Ectodermal cell (in vitro differentiated cells): ENCODE results near the gene MGAM2. TPM values are rescaled to one million over a fixed set of nuclear protein-coding genes. Genes with fewer than 3 reads are reported as not detected.

Source experiments
- H3K27ac ChIP-seq: 2 replicates; pipeline ENCODE4 v1.7.0; 2013; ENCODE audit warnings: mild to moderate bottlenecking, low read depth, low read length; ENCODE audit not compliant: insufficient read depth, poor library complexity, severe bottlenecking
- H3K27me3 ChIP-seq: 2 replicates; pipeline ENCODE4 v1.7.0; 2013; ENCODE audit warnings: mild to moderate bottlenecking, low read length; ENCODE audit not compliant: insufficient read depth, control insufficient read depth, poor library complexity, severe bottlenecking
- H3K36me3 ChIP-seq: one replicate; pipeline ENCODE4 v1.7.0; 2013; ENCODE audit warnings: low read length; ENCODE audit not compliant: control insufficient read depth, insufficient read depth
- H3K4me1 ChIP-seq: one replicate; pipeline ENCODE4 v1.7.0; 2013; ENCODE audit warnings: low read length; ENCODE audit not compliant: control insufficient read depth, insufficient read depth
- H3K4me3 ChIP-seq: 2 replicates; pipeline ENCODE4 v1.7.0; 2013; ENCODE audit warnings: low read depth, low read length, control low read depth; ENCODE audit not compliant: insufficient read depth
- H3K9me3 ChIP-seq: 2 replicates; pipeline ENCODE4 v1.7.0; 2013; ENCODE audit warnings: mild to moderate bottlenecking, low read length, moderate library complexity; ENCODE audit not compliant: control insufficient read depth
- WGBS, 2 experiments: methylation state at CpG; one replicate each; pipeline ENCODE4 v1.1.7; 2013; ENCODE audit warnings: missing lambda C conversion rate in 2 of 2; 5-methylcytosine and 5-hydroxymethylcytosine counted together
- polyA plus RNA-seq, 4 experiments: library from polyadenylated mRNA; stranded (reverse); fragments of 50-300 nt; gene quantifications; one replicate each; pipeline ENCODE4 v1.2.3, GENCODE V29; 2013

The MGAM2 gene
- polyA plus RNA-seq (2013, experiment 1 of 4), result not detected
- polyA plus RNA-seq (2013, experiment 2 of 4), result 0.05 TPM
- polyA plus RNA-seq (2013, experiment 3 of 4), result not detected
- 0.12 TPM for polyA plus RNA-seq (2013, experiment 4 of 4)

DNA sequence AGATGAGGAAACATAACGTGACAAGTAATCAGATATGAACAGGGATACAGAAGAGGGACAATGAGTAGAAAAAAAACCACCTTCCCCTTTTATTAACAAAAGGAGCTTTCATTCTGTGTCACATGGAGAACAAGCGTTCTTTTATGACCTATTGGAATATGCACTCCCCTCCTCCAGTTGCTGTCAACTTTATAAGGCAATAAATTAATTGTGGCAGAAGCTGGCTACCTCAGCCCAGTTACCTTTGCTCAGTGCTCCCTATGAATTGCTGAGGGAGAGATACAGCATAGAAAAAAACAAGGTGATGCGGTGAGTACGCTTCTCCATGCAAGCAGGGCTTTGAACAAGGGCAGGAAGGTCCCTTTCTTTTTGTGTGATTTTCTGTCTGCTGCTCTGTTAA, at the start of gene MGAM2:
Gene MGAM2, plus strand, starts transcription at position 220 of the 400 bp plus-strand sequence. CDS start 5,156 bp downstream, outside the sequence.
- Histone ChIP-seq H3K27me3 (no peaks in the 10 kb centered on the region), H3K9me3 (no peaks in the 10 kb centered on the region), H3K4me3 (no peak within 1 kb of the TSS), H3K36me3 (no peaks in the 10 kb centered on the region), H3K4me1 (no peaks in the 10 kb centered on the region), H3K27ac (no peak within 1 kb of the TSS)
- WGBS, 2 experiments, result 85 to 89% methylated on average over 3 to 4 of the region's 4 CpGs

DNA sequence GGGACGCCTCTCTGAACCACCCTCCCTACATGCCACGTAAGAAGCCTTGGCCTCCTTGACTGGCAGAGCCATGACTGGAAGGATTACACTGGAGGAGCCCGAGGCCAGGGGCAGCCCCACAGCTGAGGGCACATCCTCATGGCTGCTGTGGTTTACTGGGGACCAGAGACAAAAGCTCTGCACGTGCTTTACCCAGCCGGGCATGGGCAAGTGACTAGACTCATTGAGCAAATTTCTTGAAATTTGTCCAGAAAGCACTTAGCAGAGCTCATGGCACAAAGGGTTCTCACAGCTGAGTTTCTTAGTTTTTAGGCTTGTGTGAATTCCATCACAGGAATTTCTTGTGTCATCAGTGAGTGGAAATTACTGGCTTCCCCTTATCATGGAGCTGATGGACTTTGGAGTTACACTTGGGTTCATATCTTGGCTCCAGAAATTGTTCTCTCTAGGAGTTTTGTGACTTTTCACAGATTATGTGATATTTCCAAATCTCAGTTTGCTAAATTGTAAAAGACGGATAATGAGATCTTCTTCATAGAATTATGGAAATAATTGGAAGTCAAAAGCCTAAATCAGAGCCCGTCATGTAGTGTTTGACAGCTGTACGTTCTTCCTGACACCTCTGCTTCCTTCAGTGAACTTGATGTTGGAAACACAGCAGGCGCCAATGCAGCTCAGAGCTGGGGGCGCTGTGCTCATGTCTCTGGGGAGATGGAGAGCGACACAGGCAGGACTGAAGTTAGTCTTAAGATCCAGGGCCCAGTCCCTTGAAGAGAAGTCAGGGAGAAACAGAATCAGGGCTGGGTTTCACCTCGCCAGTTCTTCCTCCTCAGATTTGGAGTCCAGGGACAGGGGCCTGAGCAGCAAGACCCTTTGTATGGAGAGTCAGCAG, 47.7 kb upstream of the MGAM2 start:
- H3K27ac ChIP-seq, result no peak overlapping the region
- WGBS, 2 experiments, result 83 to 87% methylated on average over 12 of the region's 12 CpGs
- H3K4me1 ChIP-seq, result no peaks in the 10 kb centered on the region
- H3K9me3 ChIP-seq, result no peaks in the 10 kb centered on the region
- no peaks in the 10 kb centered on the region for H3K36me3 ChIP-seq
- H3K4me3 ChIP-seq, result no peak overlapping the region
- no peaks in the 10 kb centered on the region for H3K27me3 ChIP-seq

DNA sequence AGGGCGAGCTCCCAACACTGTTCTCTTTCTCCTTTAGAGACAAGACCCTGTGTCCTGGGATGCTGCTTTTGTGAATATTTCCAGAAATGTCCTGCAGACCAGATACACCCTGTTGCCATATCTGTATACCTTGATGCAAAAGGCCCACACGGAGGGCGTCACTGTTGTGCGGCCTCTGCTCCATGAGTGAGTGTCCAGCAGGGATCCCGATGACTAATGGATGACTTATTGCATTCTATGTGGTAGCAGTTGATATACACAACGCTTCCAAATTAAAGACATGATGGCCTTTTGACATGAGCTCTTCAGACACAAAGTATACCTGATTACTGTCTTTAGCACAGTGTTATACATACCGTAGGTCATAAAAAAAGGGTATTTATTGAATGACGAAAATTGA, 45.0 kb upstream of the MGAM2 start:
- Histone ChIP-seq H3K4me1 (no peaks in the 10 kb centered on the region), H3K36me3 (no peaks in the 10 kb centered on the region), H3K27me3 (no peaks in the 10 kb centered on the region), H3K9me3 (no peaks in the 10 kb centered on the region), H3K27ac (no peak overlapping the region), H3K4me3 (no peak overlapping the region)
- 95 to 97% methylated on average over 8 of the region's 8 CpGs for WGBS, 2 experiments

DNA sequence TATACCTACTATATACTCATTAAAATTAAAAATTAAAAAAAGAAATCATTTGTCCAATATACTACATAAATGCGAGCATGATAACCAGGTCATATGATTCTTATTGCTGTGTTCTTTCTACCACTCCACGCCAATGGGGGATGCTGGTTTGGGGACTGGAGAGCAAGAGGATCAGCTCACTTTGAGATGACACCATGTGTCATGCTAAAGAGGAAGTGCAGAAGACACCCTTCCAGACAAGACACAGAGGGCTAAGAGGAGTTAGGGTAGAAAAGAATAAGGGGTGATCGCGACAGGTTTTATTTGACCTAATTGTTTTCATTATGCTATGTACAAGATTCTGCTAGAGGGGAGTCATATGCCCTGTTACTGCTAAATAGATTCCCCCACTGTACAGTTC, 33.8 kb upstream of the MGAM2 start:
- H3K4me3 ChIP-seq, result no peak overlapping the region
- no peaks in the 10 kb centered on the region for H3K36me3 ChIP-seq
- 97 to 98% methylated on average over 4 of the region's 4 CpGs for WGBS, 2 experiments
- no peaks in the 10 kb centered on the region for H3K9me3 ChIP-seq
- H3K27ac ChIP-seq, result no peak overlapping the region
- H3K27me3 ChIP-seq, result no peaks in the 10 kb centered on the region
- H3K4me1 ChIP-seq, result no peaks in the 10 kb centered on the region

DNA sequence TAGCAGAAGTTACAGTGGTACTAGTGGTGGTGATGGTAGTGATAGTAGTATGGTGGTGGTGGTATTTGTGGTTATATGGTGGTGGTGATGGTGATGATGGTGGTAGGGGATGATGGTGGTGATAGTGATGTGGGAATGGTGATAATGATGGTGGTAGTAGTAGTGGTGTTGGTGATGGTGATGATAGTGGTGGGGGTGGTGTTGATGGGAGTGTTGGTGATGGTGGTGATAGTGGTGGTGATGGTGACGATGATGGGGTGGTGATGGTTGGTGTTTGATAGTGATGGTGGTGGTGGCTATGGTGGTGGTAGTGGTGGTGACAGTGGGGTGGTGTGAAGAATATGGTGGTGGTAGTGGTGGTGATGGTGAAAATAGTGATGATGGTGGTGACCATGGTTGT, 27.9 kb upstream of the MGAM2 start:
- H3K9me3 ChIP-seq, result no peaks in the 10 kb centered on the region
- no peaks in the 10 kb centered on the region for H3K36me3 ChIP-seq
- no peak overlapping the region for H3K27ac ChIP-seq
- no peaks in the 10 kb centered on the region for H3K27me3 ChIP-seq
- H3K4me1 ChIP-seq, result no peaks in the 10 kb centered on the region
- 93% methylated on average over 1 of the region's 1 CpG for WGBS, 2 experiments
- H3K4me3 ChIP-seq, result no peak overlapping the region

DNA sequence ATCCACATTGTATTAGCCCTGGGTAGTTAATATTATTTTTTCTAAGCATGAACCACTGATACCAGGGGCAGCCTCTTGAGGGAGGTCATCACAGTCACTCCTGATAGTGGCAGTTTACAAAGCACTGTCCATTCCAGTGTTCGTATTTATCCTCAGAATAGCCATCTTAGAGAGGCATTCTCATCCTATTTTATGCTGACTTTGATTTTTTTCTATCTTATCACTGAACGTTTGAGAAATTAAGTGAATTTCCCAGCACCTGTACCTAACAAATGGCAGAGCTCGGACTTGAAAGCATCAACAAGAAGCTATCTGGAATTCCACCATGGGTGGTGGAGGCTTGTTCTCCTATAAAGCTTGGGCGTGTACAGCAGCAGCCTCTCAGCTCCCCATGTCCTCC, 26.1 kb upstream of the MGAM2 start:
- H3K4me1 ChIP-seq, result no peaks in the 10 kb centered on the region
- no peaks in the 10 kb centered on the region for H3K27me3 ChIP-seq
- H3K27ac ChIP-seq, result no peak overlapping the region
- WGBS, 2 experiments, result 87 to 93% methylated on average over 4 of the region's 4 CpGs
- H3K4me3 ChIP-seq, result no peak overlapping the region
- no peaks in the 10 kb centered on the region for H3K9me3 ChIP-seq
- H3K36me3 ChIP-seq, result no peaks in the 10 kb centered on the region

DNA sequence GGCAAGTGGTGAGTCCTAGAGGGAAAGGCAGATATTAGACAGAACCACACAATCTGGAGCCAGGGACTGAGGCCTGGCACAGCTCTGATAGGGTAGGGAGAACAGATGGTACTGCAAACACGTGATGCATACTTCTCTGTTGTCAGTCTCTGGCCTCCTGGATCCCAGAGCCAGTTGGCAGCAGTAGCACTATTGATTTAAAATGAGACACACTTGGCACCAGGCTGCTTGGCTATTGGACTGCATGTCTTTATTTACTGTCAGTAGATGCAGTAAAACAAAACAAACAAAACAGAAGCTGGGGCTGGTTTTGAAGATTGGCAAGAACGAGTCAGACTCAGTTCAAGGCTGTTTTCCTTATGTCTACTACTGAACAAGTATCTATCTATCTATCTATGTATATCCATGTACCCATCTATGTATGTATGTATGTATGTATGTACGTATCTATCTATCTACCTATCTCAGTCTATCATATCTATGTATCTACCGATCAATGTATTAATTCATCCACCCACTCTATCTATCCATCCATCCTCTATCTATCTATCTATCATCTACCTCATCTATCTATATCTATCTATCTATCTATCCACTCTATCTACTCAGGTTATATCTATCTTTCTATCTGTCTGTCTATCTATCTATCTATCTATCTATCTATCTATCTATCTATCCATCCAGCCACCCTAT, 23.4 kb upstream of the MGAM2 start:
- Histone ChIP-seq H3K9me3 (no peaks in the 10 kb centered on the region), H3K4me1 (no peaks in the 10 kb centered on the region), H3K27ac (no peak overlapping the region), H3K36me3 (no peaks in the 10 kb centered on the region), H3K27me3 (no peaks in the 10 kb centered on the region), H3K4me3 (no peak overlapping the region)
- 84 to 87% methylated on average over 3 to 4 of the region's 4 CpGs for WGBS, 2 experiments

DNA sequence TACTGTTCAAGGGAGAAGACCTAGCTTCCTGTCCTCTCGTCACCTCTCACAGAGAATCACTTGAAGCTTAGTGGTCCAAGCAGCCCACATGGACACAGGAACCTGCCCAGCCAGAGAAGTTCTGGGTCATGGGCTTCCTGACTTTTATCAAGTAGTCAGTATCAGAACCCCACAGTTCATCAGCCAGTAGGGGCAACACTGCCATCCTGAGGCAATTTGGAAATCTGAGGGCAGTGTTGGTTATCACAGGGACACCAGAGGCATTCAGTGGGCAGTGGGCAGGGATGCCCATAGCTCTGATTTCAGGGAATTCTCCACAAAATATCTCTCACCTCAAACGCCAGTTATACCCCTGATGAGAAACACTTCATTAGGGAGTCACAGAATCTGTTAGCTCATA, 22.5 kb upstream of the MGAM2 start:
- 88 to 91% methylated on average over 1 to 2 of the region's 2 CpGs for WGBS, 2 experiments
- no peaks in the 10 kb centered on the region for H3K27me3 ChIP-seq
- H3K9me3 ChIP-seq, result no peaks in the 10 kb centered on the region
- no peaks in the 10 kb centered on the region for H3K36me3 ChIP-seq
- H3K4me1 ChIP-seq, result no peaks in the 10 kb centered on the region
- no peak overlapping the region for H3K27ac ChIP-seq
- no peak overlapping the region for H3K4me3 ChIP-seq

DNA sequence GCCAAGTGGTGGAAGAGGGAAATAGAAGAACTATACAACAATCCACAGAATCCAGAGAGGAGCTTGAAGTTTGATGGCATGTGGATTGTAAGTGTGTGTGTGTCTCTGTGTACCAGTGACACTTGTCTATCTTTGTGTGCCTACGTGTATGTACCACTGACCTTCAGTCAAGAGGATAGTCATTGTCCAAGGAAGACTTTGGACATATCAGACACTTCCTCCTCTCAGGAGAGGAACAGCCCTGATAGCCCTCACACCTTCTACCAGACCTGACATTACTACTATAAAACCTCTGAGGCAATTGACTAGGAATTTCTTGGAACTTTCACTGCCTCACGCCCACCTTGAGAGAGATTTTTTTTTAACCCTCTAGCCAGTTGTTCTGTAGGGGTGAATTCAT, 19.6 kb upstream of the MGAM2 start:
- Histone ChIP-seq H3K27me3 (no peaks in the 10 kb centered on the region), H3K4me3 (no peak overlapping the region), H3K27ac (no peak overlapping the region), H3K9me3 (no peaks in the 10 kb centered on the region), H3K36me3 (no peaks in the 10 kb centered on the region), H3K4me1 (no peaks in the 10 kb centered on the region)
- WGBS, 2 experiments, result 93 to 95% methylated on average over 2 of the region's 2 CpGs

DNA sequence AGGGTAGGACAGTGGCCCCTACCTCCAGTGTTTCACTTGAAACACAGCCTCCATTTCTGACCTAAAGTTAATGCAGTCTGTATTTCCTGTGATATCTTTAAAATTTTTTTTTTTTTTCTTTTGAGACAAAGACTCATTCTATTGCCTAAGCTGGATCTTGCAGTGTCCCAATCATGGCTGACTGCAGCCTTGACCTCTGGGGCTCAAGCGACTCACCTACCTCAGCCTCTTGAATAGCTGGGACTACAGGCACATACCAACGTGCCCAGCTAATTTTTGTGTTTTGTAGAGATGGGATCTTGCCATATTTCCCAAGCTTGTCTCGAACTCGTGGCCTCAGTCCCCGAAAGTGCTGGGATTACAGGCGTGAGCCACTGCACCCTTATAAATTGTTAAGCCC, 16.7 kb upstream of the MGAM2 start:
- Histone ChIP-seq H3K9me3 (no peaks in the 10 kb centered on the region), H3K27me3 (no peaks in the 10 kb centered on the region), H3K36me3 (no peaks in the 10 kb centered on the region), H3K27ac (no peak overlapping the region), H3K4me3 (no peak overlapping the region), H3K4me1 (no peaks in the 10 kb centered on the region)
- WGBS, 2 experiments, result 91 to 92% methylated on average over 6 of the region's 6 CpGs
